CD4-positive, alpha-beta T cell (primary cell): ENCODE results near the gene BPIFB2. TPM values are rescaled to one million over a fixed set of nuclear protein-coding genes. Genes with fewer than 3 reads are reported as not detected.

Experiments used
- ATAC-seq: fragments of 200-7000 bp; cut with Tn5 transposase; one replicate; pipeline ENCODE4 v1.10.0; 2022; ENCODE audit warnings: mild to moderate bottlenecking; ENCODE audit not compliant: poor library complexity
- CTCF ChIA-PET: fragments of 350-600 bp; sonication (Branson Sonifier 250); formaldehyde crosslinking; loops from one replicate; lab custom pipeline; 2021; ENCODE audit warnings: antibody characterized with exemption, inconsistent platforms; lab: Charles Lee
- POLR2A ChIA-PET: fragments of 350-600 bp; sonication (Branson Sonifier 250); formaldehyde crosslinking; loops from one replicate; lab custom pipeline; 2021; ENCODE audit warnings: antibody characterized with exemption, inconsistent platforms; lab: Charles Lee
- DNase-seq, 14 experiments: peaks; one replicate each; pipeline ENCODE4 v3.0.0-alpha.2; 2013 to 2020; ENCODE audit warnings: mixed read lengths in 2 of 14
- H3K27ac ChIP-seq, 2 donors: one replicate each; pipeline versions ENCODE4 v1.5.1 to v1.7.0; 2013; ENCODE audit warnings: low read length in 2 of 2, low read depth in 1 of 2, mild to moderate bottlenecking in 1 of 2
- H3K27me3 ChIP-seq, 2 experiments: 1 replicate in 1 of 2; 2 replicates in 1 of 2; pipeline versions ENCODE4 v1.6.1 to v1.7.0; 2013; ENCODE audit warnings: low read length in 2 of 2, control low read depth in 1 of 2, mild to moderate bottlenecking in 1 of 2, moderate library complexity in 1 of 2; ENCODE audit not compliant: insufficient read depth in 2 of 2, control insufficient read depth in 1 of 2
- H3K36me3 ChIP-seq: one replicate; pipeline ENCODE4 v1.6.1; 2013; ENCODE audit warnings: low read length, control low read depth; ENCODE audit not compliant: insufficient read depth
- H3K4me1 ChIP-seq: one replicate; pipeline ENCODE4 v1.6.1; 2013; ENCODE audit warnings: low read length, control low read depth; ENCODE audit not compliant: insufficient read depth
- H3K4me3 ChIP-seq: one replicate; pipeline ENCODE4 v1.5.1; 2013; ENCODE audit warnings: mild to moderate bottlenecking, low read length, moderate library complexity
- H3K9me3 ChIP-seq, 2 experiments: 1 replicate in 1 of 2; 2 replicates in 1 of 2; pipeline versions ENCODE4 v1.6.1 to v1.7.0; 2013; ENCODE audit warnings: low read length in 2 of 2, mild to moderate bottlenecking in 2 of 2, control low read depth in 1 of 2, moderate library complexity in 1 of 2; ENCODE audit not compliant: control insufficient read depth in 1 of 2, insufficient read depth in 1 of 2
- H3K27ac Mint-ChIP-seq: one replicate; pipeline ENCODE4 v1.8.0; 2020; ENCODE audit warnings: mixed read lengths
- H3K27me3 Mint-ChIP-seq: one replicate; pipeline ENCODE4 v1.8.0; 2021; ENCODE audit warnings: mixed read lengths
- H3K36me3 Mint-ChIP-seq: one replicate; pipeline ENCODE4 v1.8.0; 2021; ENCODE audit warnings: low read depth, mixed read lengths
- H3K4me1 Mint-ChIP-seq: one replicate; pipeline ENCODE4 v1.8.0; 2021; ENCODE audit warnings: low read depth, mixed read lengths
- H3K4me3 Mint-ChIP-seq: one replicate; pipeline ENCODE4 v1.8.0; 2020; ENCODE audit warnings: mild to moderate bottlenecking, mixed read lengths
- H3K9me3 Mint-ChIP-seq: one replicate; pipeline ENCODE4 v1.8.0; 2020; ENCODE audit warnings: mixed read lengths
- intact Hi-C, 2 experiments: fragments of 100-400 bp; cut with DNase I in 1 of 2; cut with micrococcal nuclease in 1 of 2; formaldehyde crosslinking; loops; one replicate each; pipeline versions ENCODE4 v1.15.1 to v1.9.0; 2023 to 2025; cut with DNase I, micrococcal nuclease
- total RNA-seq, 174 experiments: library from RNA in 2 of 174; stranded (reverse) in 2 of 174; gene quantifications; one replicate each; pipeline ENCODE4 v1.2.3 and lab custom pipeline; 2021 to 2026
- TF ChIP-seq, protein P1 (sequence below): fragments of 200-600 bp; IDR thresholded peaks from one replicate; pipeline ENCODE4 v1.8.0; 2022; ENCODE audit warnings: antibody characterized with exemption, mild to moderate bottlenecking

The BPIFB2 gene
- total RNA-seq, 2 experiments from 2014 or later, result not detected

DNA sequence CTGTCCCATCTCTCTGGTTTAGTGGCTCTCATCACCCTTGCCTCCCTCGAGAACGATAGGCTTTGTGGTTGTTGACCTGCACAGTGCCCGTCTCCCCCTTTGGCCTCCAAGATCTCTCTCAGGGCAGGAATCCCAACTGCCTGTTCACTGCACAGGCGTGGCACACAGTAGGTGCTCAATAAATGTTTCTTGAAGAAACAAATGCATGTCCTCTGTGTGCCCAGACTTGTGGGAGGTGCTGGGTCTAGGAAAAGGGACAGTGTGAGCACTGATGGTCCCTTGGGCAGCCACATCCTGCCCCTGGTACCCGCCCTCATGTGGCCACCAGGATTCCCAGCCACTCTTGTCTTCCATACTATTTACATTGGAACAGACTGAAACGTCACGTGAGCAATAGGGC lies 21.4 kb downstream of the BPIFB2 start:
- Histone ChIP-seq H3K4me1 (no peaks in the 10 kb centered on the region), H3K27ac (no peak overlapping the region), H3K27me3 (no peaks in the 10 kb centered on the region), H3K36me3 (no peaks in the 10 kb centered on the region), H3K9me3 (peaks cover 6 to 10% of the 10 kb centered on the region in 2 experiments), H3K4me3 (no peak overlapping the region)
- TF ChIP-seq, protein P1, sequence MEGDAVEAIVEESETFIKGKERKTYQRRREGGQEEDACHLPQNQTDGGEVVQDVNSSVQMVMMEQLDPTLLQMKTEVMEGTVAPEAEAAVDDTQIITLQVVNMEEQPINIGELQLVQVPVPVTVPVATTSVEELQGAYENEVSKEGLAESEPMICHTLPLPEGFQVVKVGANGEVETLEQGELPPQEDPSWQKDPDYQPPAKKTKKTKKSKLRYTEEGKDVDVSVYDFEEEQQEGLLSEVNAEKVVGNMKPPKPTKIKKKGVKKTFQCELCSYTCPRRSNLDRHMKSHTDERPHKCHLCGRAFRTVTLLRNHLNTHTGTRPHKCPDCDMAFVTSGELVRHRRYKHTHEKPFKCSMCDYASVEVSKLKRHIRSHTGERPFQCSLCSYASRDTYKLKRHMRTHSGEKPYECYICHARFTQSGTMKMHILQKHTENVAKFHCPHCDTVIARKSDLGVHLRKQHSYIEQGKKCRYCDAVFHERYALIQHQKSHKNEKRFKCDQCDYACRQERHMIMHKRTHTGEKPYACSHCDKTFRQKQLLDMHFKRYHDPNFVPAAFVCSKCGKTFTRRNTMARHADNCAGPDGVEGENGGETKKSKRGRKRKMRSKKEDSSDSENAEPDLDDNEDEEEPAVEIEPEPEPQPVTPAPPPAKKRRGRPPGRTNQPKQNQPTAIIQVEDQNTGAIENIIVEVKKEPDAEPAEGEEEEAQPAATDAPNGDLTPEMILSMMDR, result no peak
- Mint-ChIP-seq H3K9me3 (no peaks in the 10 kb centered on the region), H3K36me3 (no peaks in the 10 kb centered on the region), H3K27ac (no peak overlapping the region), H3K27me3 (no peaks in the 10 kb centered on the region), H3K4me1 (no peaks in the 10 kb centered on the region), H3K4me3 (no peak overlapping the region)
- DNase-seq (no peak), ATAC-seq (no peak)
- POLR2A ChIA-PET, result no interaction called here
- CTCF ChIA-PET, result interaction anchor here (1.4 kb wide), 1 partner anchor 83 kb away, joined by 4 read pairs; no protein-coding TSS in a partner anchor
- intact Hi-C loops, result no loop called here

DNA sequence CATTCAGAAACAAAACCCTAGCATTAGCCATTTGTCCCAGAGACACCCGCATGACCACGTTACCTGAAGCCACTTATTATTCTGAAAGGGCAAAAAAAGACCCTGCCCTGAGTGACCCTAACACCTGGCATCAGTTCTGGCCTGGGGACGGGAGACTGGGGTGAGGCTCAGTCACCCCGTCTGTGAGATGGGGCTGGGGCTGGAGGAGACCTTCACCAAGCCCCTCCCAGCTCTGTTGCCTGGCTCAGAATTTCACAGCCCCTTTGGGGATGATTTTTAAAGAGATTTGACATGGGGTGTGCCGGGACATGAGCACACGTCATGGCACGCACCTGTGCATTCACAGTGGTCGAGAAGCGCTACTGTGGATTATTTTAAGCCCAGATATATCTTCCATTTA lies 22.6 kb downstream of the BPIFB2 start:
- no peaks in the 10 kb centered on the region for H3K27me3 ChIP-seq
- intact Hi-C loops, result no loop called here
- TF ChIP-seq, protein P1, result no peak
- H3K27me3 Mint-ChIP-seq, result no peaks in the 10 kb centered on the region
- H3K4me1 Mint-ChIP-seq, result no peaks in the 10 kb centered on the region
- no peaks in the 10 kb centered on the region for H3K4me1 ChIP-seq
- H3K27ac ChIP-seq, result no peak overlapping the region
- H3K4me3 ChIP-seq, result no peak overlapping the region
- peaks cover 6 to 10% of the 10 kb centered on the region in 2 experiments for H3K9me3 ChIP-seq
- no peaks in the 10 kb centered on the region for H3K36me3 Mint-ChIP-seq
- ChIA-PET POLR2A (no interaction called here), CTCF (interaction anchor here (1.4 kb wide), 1 partner anchor 84 kb away, joined by 4 read pairs; no protein-coding TSS in a partner anchor)
- no peak overlapping the region for H3K27ac Mint-ChIP-seq
- ATAC-seq (no peak), DNase-seq (no peak)
- H3K36me3 ChIP-seq, result no peaks in the 10 kb centered on the region
- no peaks in the 10 kb centered on the region for H3K9me3 Mint-ChIP-seq
- H3K4me3 Mint-ChIP-seq, result no peak overlapping the region

GRCh38 chr20:33030569-33030968 lies 23.1 kb downstream of the BPIFB2 start:
- Mint-ChIP-seq H3K27me3 (no peaks in the 10 kb centered on the region), H3K27ac (no peak overlapping the region), H3K9me3 (no peaks in the 10 kb centered on the region), H3K36me3 (no peaks in the 10 kb centered on the region), H3K4me1 (no peaks in the 10 kb centered on the region), H3K4me3 (no peak overlapping the region)
- TF ChIP-seq, protein P1, result no peak
- H3K4me1 ChIP-seq, result no peaks in the 10 kb centered on the region
- intact Hi-C loops, result no loop called here
- no peaks in the 10 kb centered on the region for H3K27me3 ChIP-seq
- CTCF ChIA-PET, result no interaction called here
- DNase-seq, result no peak
- H3K4me3 ChIP-seq, result no peak overlapping the region
- no peak for ATAC-seq
- no peak overlapping the region for H3K27ac ChIP-seq
- peaks cover 6 to 10% of the 10 kb centered on the region in 2 experiments for H3K9me3 ChIP-seq
- H3K36me3 ChIP-seq, result no peaks in the 10 kb centered on the region
- POLR2A ChIA-PET, result no interaction called here
